MM.1S (cell line): ENCODE results near the gene OSBP2.

Source experiments
- CTCF ChIP-seq: fragments of 300-600 bp; sonication (generic); IDR thresholded peaks from 2 replicates; pipeline ENCODE4 v1.5.1; 2016; ENCODE audit warnings: antibody characterized with exemption, low read length, mixed read lengths
- EZH2 ChIP-seq: fragments of 300-600 bp; sonication (generic); optimal IDR thresholded peaks from 2 replicates; pipeline ENCODE3; 2017; ENCODE audit warnings: low read depth, mild to moderate bottlenecking, antibody characterized with exemption, low read length, mixed read lengths
- EZH2phosphoT487 ChIP-seq: fragments of 300-600 bp; sonication (generic); IDR thresholded peaks from 2 replicates; pipeline ENCODE4 v1.6.1; 2018; ENCODE audit warnings: antibody characterized with exemption, low read length

- TF ChIP-seq CTCF = no peak
- TF ChIP-seq EZH2 = no peak
- no peak for TF ChIP-seq EZH2phosphoT487
Measured at GRCh38 chr22:30933457-30933856, 238.8 kb downstream of the OSBP2 start.
